Thyroid gland (tissue), 4 donors: ENCODE measurements around the gene ADAMTS15.

Experiments used
- POLR2A ChIP-seq, 2 donors: fragments of 450-650 bp; IDR thresholded peaks; one replicate each; pipeline ENCODE4 v1.6.1; 2017; ENCODE audit warnings: antibody characterized with exemption in 2 of 2, mild to moderate bottlenecking in 2 of 2, moderate library complexity in 1 of 2
- TF ChIP-seq, protein P1 (sequence below), 6 experiments: fragments of 200-600 bp in 3 of 6; fragments of 450-650 bp in 3 of 6; sonication (generic) in 3 of 6; IDR thresholded peaks; one replicate each; pipeline ENCODE4 v1.5.1; 2016 to 2019; ENCODE audit warnings: antibody characterized with exemption in 6 of 6, mild to moderate bottlenecking in 2 of 6, inconsistent platforms in 1 of 6, moderate library complexity in 1 of 6

DNA sequence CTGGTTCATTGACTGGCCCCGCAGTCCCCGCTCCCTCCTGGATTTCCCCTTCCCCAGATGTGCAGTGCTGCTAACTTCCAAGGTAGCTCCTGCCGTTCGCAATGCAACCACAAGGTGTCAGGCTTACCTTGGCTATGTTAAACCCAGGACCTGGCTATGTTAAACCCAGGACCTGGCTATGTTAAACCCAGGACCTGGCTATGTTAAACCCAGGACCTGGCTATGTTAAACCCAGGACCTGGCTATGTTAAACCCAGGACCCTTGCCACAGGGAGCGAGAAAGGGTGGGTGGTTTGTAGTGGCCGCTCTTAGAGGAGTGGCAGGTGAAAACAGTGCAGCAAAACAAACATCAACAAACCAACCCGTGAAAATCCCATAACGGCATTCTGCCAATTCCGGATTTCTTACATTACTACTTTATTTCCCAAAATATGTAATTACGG is 17.1 kb upstream of the ADAMTS15 start:
- TF ChIP-seq, protein P1, sequence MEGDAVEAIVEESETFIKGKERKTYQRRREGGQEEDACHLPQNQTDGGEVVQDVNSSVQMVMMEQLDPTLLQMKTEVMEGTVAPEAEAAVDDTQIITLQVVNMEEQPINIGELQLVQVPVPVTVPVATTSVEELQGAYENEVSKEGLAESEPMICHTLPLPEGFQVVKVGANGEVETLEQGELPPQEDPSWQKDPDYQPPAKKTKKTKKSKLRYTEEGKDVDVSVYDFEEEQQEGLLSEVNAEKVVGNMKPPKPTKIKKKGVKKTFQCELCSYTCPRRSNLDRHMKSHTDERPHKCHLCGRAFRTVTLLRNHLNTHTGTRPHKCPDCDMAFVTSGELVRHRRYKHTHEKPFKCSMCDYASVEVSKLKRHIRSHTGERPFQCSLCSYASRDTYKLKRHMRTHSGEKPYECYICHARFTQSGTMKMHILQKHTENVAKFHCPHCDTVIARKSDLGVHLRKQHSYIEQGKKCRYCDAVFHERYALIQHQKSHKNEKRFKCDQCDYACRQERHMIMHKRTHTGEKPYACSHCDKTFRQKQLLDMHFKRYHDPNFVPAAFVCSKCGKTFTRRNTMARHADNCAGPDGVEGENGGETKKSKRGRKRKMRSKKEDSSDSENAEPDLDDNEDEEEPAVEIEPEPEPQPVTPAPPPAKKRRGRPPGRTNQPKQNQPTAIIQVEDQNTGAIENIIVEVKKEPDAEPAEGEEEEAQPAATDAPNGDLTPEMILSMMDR (IDR thresholded peaks at IDR 0.05) = peak; percentile 46 to 85 (median 74)
- TF ChIP-seq POLR2A (IDR thresholded peaks at IDR 0.05) = no peak
